Cortex of kidney (tissue), 1 donor: Measurements from ENCODE around the gene NMB.
"Not testable (repeated sequence)": the region's sequence is repeated elsewhere in the genome, so short reads cannot be mapped to it uniquely, and the experiment has no call there.

Source experiments
- DNase-seq: peaks from one replicate; lab custom pipeline; 2025; lab: John Stamatoyannopoulos, UW

Gene NMB

GRCh38 chr15:84658080-84658787 lies at the start of gene NMB:
Gene NMB (minus strand): TSS chr15:84658199. CDS start chr15:84658152, 47 bp downstream.
- DNase-seq: no peak

GRCh38 chr15:84703808-84704207 lies 45.8 kb upstream of the NMB start:
- no peak for DNase-seq

DNA sequence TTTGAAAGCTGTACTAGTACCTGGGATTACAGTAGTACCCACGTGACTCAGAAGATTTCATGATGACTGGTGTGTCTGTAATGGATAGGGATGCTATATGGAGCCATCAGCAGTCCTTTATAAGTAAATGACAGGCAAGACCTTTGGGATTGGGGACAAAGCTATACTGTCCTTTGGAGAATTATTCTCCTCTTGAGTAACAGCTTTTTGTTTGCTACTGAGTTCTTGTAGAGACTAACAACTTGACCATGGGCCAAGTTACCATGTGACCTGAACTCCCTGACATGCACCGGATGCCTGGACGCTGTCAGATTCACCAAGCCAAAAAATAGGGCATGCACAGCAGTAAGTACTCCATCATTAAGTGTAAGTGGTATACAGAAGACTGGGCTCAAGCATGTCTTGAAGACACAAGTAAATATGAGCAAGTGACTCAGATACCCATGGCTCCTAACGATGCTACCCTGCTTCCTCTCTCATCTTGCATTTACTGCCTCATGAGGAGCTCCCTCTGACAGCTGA lies 45.0 kb upstream of the NMB start:
- DNase-seq: no peak

GRCh38 chr15:84699538-84700191 lies 41.7 kb upstream of the NMB start:
- no peak for DNase-seq

DNA sequence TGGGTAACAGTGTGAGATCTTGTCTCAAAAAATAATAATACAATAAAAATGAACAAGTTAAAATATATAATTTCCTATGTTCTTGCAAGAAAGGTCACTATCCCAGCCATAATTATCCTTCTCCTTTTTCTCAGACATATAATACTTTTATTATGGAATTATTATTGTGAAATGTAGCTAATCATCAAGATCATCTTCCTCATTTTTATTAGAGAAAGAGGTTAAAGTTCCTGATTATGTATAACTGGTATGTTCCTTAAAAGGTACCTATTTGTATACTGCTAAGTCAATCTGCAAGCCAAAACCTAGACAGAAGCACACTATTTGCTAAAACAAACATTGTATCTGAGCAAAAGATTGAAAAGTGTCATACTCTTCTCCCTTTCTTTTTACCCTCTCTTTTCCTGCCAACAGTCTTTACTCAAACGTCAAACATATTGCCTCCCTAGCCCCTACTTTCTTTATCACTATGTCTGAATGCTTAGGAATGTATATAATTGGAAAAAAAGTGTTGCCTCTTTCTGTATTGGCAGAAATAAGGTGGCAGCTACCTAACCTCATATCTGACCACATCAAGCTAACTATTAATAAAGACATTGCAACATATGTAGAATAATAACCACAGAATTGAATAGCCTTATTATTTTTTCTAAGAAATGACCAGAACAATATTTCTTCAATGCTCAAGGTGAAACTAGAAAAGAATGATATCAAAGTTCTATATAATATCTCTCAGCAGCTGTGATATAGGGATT lies 39.4 kb upstream of the NMB start:
- no peak for DNase-seq

DNA sequence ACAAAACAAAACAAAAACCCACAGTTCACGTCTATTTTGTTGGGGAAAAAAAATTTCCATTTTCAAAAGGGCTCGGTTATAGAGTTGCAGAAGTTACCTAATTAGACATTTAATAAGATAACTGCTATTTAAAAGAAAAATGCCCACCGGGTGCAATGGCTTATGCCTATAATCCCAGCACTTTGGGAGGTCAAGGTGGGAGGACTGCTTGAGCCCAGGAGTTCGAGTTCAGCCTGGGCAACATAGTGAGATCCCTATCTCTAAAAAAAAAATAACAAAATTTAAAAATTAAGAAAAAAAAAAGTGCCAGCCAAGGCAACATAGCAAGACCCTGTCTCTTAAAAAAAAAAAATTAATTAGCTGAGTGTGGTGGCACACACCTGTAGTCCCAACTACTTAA lies 38.8 kb upstream of the NMB start:
- no peak for DNase-seq

- DNase-seq: no peak
Observed at GRCh38 chr15:84690342-84690741, 32.3 kb upstream of the NMB start.

GRCh38 chr15:84689858-84690257 lies 31.9 kb upstream of the NMB start:
- no peak for DNase-seq

- not testable (repeated sequence) for DNase-seq
Observed at GRCh38 chr15:84686446-84686845, 28.4 kb upstream of the NMB start.

DNA sequence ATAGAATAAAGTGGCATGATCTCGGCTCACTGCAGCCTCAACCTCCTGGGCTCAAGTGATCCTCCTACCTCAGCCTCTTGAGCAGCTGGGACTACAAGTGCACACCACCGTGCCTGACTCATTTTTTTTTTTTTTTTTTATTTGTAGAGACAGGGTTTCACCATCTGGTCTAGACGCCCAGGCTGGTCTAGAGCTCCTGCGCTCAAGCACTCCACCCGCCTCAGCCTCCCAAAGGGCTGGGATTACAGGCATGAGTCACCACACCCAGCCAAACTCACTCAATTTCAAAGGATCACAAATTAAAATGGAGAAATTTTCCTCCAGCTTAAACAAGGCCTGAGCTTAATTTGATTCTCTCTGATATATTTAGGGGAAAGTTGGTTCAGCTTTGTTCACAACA lies 27.3 kb upstream of the NMB start:
- no peak for DNase-seq

GRCh38 chr15:84684092-84684491 lies 26.1 kb upstream of the NMB start:
- DNase-seq: no peak

DNA sequence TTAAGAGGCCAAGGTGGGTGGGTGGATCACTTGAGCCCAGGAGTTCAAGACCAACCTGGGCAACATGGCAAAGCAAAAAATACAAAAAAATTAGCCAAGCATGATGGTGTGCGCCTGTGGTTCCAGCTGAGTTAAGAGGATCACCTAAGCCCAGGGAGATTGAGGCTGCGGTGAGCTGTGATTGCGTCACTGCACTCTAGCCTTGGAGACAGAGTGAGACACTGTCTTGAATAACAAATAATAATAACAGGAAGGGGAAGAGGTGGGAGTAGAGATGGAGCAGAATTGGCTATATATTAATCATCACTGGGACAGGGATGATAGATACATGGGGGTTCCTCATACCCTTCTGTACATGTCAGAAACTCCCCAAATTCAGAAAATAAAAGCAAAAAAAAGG lies 23.8 kb upstream of the NMB start:
- no peak for DNase-seq

GRCh38 chr15:84671211-84671610 lies 13.2 kb upstream of the NMB start:
- no peak for DNase-seq

- DNase-seq: no peak
Observed at GRCh38 chr15:84669726-84670125, 11.7 kb upstream of the NMB start.

- no peak for DNase-seq
Observed at GRCh38 chr15:84668221-84668982, 10.4 kb upstream of the NMB start.

- no peak for DNase-seq
Observed at GRCh38 chr15:84666373-84666772, 8.4 kb upstream of the NMB start.

DNA sequence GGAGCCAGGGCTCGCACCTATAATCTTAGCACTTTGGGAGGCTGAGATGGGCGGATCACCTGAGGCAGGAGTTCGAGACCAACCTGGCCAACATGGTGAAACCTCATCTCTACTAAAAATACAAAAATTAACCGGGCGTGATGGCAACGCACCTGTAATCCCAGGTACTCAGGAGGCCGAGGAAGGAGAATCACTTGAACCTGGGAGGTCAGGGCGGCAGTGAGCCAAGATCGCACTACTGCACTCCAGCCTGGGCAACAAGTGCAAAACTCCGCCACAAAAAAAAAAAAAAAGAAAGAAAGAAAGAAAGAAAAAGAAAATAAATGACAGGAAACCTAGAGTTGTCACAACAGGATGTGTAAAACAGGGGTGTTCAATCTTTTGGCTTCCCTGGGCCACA lies 3.0 kb upstream of the NMB start:
- DNase-seq: no peak

DNA sequence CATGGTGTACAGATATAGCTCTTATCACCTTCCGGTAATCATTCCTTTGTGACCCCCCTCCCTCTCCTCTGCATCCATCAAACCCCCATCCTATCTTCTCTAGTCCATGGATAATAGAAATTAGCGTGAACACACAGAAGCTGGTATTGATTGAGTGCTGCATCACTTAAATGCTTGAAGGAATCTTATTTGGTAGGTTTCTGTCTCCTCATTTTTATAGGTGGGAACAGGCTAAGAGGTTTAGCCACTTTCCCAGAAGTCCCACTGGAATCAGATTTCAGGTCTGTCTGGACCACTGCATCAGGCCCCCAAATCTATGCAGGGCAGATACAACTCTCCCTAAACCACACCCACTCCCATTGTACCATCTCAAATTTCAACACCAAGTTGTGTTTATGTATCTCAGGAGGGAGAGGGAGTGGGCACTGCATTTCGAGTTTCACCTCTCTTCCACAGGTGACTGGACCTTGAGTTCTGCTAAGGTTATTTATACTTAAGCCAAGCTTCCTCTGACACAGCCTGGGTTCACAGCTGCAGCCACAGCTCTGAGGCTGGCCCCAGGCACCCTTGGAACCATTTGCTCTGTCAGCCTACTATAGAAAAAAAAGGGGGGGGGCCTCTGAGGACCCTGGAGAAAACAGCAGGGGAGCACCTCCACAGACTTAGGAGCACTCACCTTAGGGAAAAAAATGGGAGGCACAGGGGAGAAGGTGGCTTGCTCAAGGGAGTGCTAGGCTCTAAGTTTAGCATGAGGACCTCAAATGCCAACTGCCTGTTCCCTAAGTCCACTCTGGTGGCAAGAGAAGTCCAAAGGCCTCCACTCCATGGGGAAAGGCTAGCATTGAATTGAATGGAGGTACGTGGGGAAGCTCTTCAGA lies 2.1 kb upstream of the NMB start:
- no peak for DNase-seq

DNA sequence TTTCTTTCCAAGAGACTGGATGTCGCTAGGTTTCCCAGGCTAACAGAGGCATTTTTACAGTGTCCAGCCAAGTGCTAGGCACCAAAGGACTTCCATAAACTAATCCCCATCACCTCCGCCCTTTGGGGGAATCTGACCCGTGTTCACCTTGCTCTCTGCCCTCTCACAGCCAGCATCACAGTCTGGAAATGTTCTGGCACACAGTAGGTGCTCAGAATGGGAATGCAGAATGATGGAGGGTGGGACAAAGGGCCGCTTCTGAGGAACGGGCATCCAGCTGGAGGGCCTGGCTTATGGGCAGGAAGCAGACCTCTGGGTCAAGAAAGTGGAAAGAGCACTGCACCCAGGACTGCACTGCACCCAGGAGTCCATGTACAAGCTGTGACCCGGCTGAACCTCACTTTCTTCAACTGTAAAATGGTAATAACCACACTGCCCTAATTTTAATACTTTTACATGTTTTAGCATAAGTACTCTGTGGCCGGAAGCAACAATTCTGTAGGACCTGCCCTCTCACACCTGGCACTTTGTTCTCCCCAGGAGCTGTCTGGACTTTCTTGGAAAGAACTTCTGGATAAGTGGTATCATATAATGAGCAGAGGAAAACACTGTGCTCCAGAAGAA lies 901 bp upstream of the NMB start:
- DNase-seq: no peak

- DNase-seq: no peak
Observed at GRCh38 chr15:84657748-84658079, 285 bp downstream of the NMB start.

- no peak for DNase-seq
Observed at GRCh38 chr15:84656972-84657371, 1.0 kb downstream of the NMB start.
